Keratinocyte (primary cell): ENCODE measurements around the gene MAP3K6. TPM values are rescaled to one million over a fixed set of nuclear protein-coding genes. Genes with fewer than 3 reads are reported as not detected.

Experiments used
- DNase-seq: peaks from one replicate; pipeline ENCODE4 v3.0.0-alpha.2; 2011; ENCODE audit warnings: low read depth, missing footprints, low spot score
- FAIRE-seq: peaks from 2 replicates; lab custom pipeline; 2011; peaks lifted over from hg19 to GRCh38; lab: Jason Lieb, UNC
- H2AFZ ChIP-seq: 2 replicates; pipeline ENCODE4 v1.6.0; 2012; ENCODE audit warnings: low read length, control low read depth, inconsistent platforms; ENCODE audit not compliant: control insufficient read depth
- H3K27ac ChIP-seq: 2 replicates; pipeline ENCODE4 v1.5.1; 2011; ENCODE audit warnings: low read length; ENCODE audit not compliant: control insufficient read depth, insufficient read depth
- H3K27me3 ChIP-seq: 3 replicates; pipeline ENCODE4 v1.6.0; 2011; ENCODE audit warnings: low read length; ENCODE audit not compliant: control insufficient read depth, insufficient read depth; ENCODE audit errors: extremely low read depth
- H3K36me3 ChIP-seq, 2 experiments: 2 replicates in 1 of 2; 3 replicates in 1 of 2; pipeline ENCODE4 v1.5.1; 2011; ENCODE audit warnings: low read length in 2 of 2, mild to moderate bottlenecking in 1 of 2; ENCODE audit not compliant: control insufficient read depth in 2 of 2, insufficient read depth in 2 of 2; ENCODE audit errors: extremely low read depth in 1 of 2
- H3K4me1 ChIP-seq: 3 replicates; pipeline ENCODE4 v1.5.1; 2011; ENCODE audit warnings: low read length; ENCODE audit not compliant: control insufficient read depth, insufficient read depth; ENCODE audit errors: extremely low read depth
- H3K4me2 ChIP-seq: 3 replicates; pipeline ENCODE4 v1.6.0; 2011; ENCODE audit warnings: low read depth, low read length; ENCODE audit not compliant: control insufficient read depth, insufficient read depth; ENCODE audit errors: extremely low read depth
- H3K4me3 ChIP-seq, 3 experiments: fragments of 200-600 bp in 1 of 3; sonication (generic) in 1 of 3; 2 replicates in 2 of 3; 3 replicates in 1 of 3; pipeline ENCODE4 v1.5.1; 2011 to 2016; ENCODE audit warnings: low read length in 3 of 3, mild to moderate bottlenecking in 3 of 3, control low read depth in 2 of 3, inconsistent platforms in 1 of 3, low read depth in 1 of 3, mixed read lengths in 1 of 3, mixed run types in 1 of 3, moderate library complexity in 1 of 3; ENCODE audit not compliant: control insufficient read depth in 2 of 3, insufficient read depth in 2 of 3; ENCODE audit errors: extremely low read depth in 1 of 3
- H3K79me2 ChIP-seq: 2 replicates; pipeline ENCODE4 v1.6.0; 2012; ENCODE audit warnings: low read length; ENCODE audit not compliant: control insufficient read depth, insufficient read depth
- H3K9ac ChIP-seq: 3 replicates; pipeline ENCODE4 v1.6.0; 2011; ENCODE audit warnings: low read length; ENCODE audit not compliant: control insufficient read depth, insufficient read depth; ENCODE audit errors: extremely low read depth
- H3K9me1 ChIP-seq: 3 replicates; pipeline ENCODE4 v1.6.0; 2011; ENCODE audit warnings: low read length; ENCODE audit not compliant: control insufficient read depth, insufficient read depth; ENCODE audit errors: extremely low read depth
- H3K9me3 ChIP-seq: 2 replicates; pipeline ENCODE4 v1.5.1; 2012; ENCODE audit warnings: low read depth, low read length; ENCODE audit not compliant: control insufficient read depth
- H4K20me1 ChIP-seq: 3 replicates; pipeline ENCODE4 v1.6.0; 2011; ENCODE audit warnings: low read length; ENCODE audit not compliant: control insufficient read depth, insufficient read depth; ENCODE audit errors: extremely low read depth
- CTCF ChIP-seq, 3 experiments: IDR thresholded peaks in 1 of 3; conservative IDR thresholded peaks in 1 of 3; optimal IDR thresholded peaks in 1 of 3; 2 replicates in 2 of 3; 3 replicates in 1 of 3; pipeline versions ENCODE3 to v1.5.1; 2011; ENCODE audit warnings: low read length in 3 of 3, mild to moderate bottlenecking in 3 of 3, moderate library complexity in 2 of 3, control low read depth in 1 of 3, inconsistent platforms in 1 of 3; ENCODE audit not compliant: insufficient read depth in 2 of 3; ENCODE audit errors: extremely low read depth in 1 of 3
- EZH2 ChIP-seq: IDR thresholded peaks from one replicate; pipeline ENCODE4 v1.6.1; 2012; ENCODE audit warnings: inconsistent platforms, mild to moderate bottlenecking, low read length, moderate library complexity
- dilution Hi-C: fragments of 300-500 bp; cut with MboI; formaldehyde crosslinking; loops from one replicate; pipeline ENCODE4 v1.7.0; 2020; ENCODE audit warnings: low sequenced_read_pairs; ENCODE audit not compliant: extremely low pct_ligation_motif_present
- polyA plus RNA-seq, 5 experiments: library from polyadenylated mRNA; depleted of rRNA in 3 of 5; stranded (reverse) in 3 of 5; stranded (forward) in 1 of 5; unstranded in 1 of 5; fragments of >200 nt; gene quantifications; 1 replicate in 1 of 5; 2 replicates in 3 of 5; 3 replicates in 1 of 5; pipeline versions ENCODE4 v1.2.1 to v1.2.3, GENCODE V29; 2011 to 2012; ENCODE audit warnings: missing spikeins in 2 of 5, low read depth in 1 of 5, low replicate concordance in 1 of 5

MAP3K6 gene
- polyA plus RNA-seq, 1 donor (not counting 4 experiments of a cell fraction or from before 2014, with no cell fraction given): 13.4 TPM

- H3K36me3 ChIP-seq: peaks cover 8 to 10% of the 10 kb centered on the region in 2 experiments
- peaks cover 12% of the 10 kb centered on the region for H3K79me2 ChIP-seq
- H2AFZ ChIP-seq: peak overlapping the region; percentile 76
- FAIRE-seq (no peak), DNase-seq (no peak)
- peak overlapping the region; percentile 86 for H3K4me2 ChIP-seq
- dilution Hi-C loops: no loop called here
- peak overlapping the region in 2 of 3 experiments; percentile 82 to 89 for H3K4me3 ChIP-seq
- H4K20me1 ChIP-seq: no peaks in the 10 kb centered on the region
- H3K9ac ChIP-seq: peak overlapping the region; percentile 88
- peak overlapping the region; percentile 91 for H3K27ac ChIP-seq
- H3K9me3 ChIP-seq: no peaks in the 10 kb centered on the region
- no peaks in the 10 kb centered on the region for H3K9me1 ChIP-seq
- H3K4me1 ChIP-seq: peaks cover 33% of the 10 kb centered on the region
- H3K27me3 ChIP-seq: no peaks in the 10 kb centered on the region
- TF ChIP-seq CTCF (optimal IDR thresholded peaks at IDR 0.05 in 1 of 3, IDR thresholded peaks at IDR 0.05 in 1 of 3, conservative IDR thresholded peaks at IDR 0.05 in 1 of 3; ENCODE audit: extremely low read depth in 1 of 3, insufficient read depth in 2 of 3, low read length in 3 of 3): no peak
- TF ChIP-seq EZH2: no peak
These were observed 444 bp upstream of the MAP3K6 start for GRCh38 chr1:27367160-27367650.

DNA sequence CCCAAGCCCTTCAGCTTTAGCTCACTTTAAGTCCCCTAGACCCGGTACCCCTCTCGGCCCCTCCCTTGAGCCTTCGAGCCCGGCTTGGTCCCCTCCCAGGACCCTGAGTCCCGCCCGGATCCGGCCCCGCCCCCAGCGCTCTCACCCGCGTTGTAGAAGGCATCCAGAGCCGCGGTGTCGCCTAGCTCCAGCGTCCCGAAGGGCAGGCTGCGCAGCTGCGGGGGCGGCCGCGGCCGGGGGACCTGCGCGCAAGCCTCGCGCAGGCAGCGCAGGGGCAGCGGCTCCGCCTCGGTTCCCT lies 699 bp downstream of the MAP3K6 start:
- H4K20me1 ChIP-seq: no peaks in the 10 kb centered on the region
- peak overlapping the region; percentile 20 for H2AFZ ChIP-seq
- TF ChIP-seq CTCF (optimal IDR thresholded peaks at IDR 0.05 in 1 of 3, IDR thresholded peaks at IDR 0.05 in 1 of 3, conservative IDR thresholded peaks at IDR 0.05 in 1 of 3; ENCODE audit: extremely low read depth in 1 of 3, insufficient read depth in 2 of 3, low read length in 3 of 3) (no peak), EZH2 (no peak)
- peak overlapping the region; percentile 88 for H3K9ac ChIP-seq
- peak overlapping the region; percentile 65 to 89 (median 68) for H3K4me3 ChIP-seq
- H3K4me2 ChIP-seq: peak overlapping the region; percentile 86
- peaks cover 31% of the 10 kb centered on the region for H3K4me1 ChIP-seq
- H3K36me3 ChIP-seq: peaks cover 13 to 16% of the 10 kb centered on the region in 2 experiments
- no peaks in the 10 kb centered on the region for H3K27me3 ChIP-seq
- FAIRE-seq (no peak), DNase-seq (no peak)
- peaks cover 12% of the 10 kb centered on the region for H3K79me2 ChIP-seq
- H3K9me3 ChIP-seq: no peaks in the 10 kb centered on the region
- no peaks in the 10 kb centered on the region for H3K9me1 ChIP-seq
- H3K27ac ChIP-seq: peak overlapping the region; percentile 78
- dilution Hi-C loops: no loop called here
